MM.1S (cell line): ENCODE data around the gene IQUB.

Experiments
- DNase-seq: peaks from one replicate; pipeline ENCODE4 v3.0.0-alpha.2; 2015
- H2AFZ ChIP-seq: fragments of 300-600 bp; sonication (generic); 2 replicates; pipeline ENCODE4 v1.6.0; 2016; ENCODE audit warnings: antibody characterized with exemption, low read length
- H3F3A ChIP-seq: fragments of 300-600 bp; sonication (generic); 2 replicates; pipeline ENCODE4 v1.6.1; 2016; ENCODE audit warnings: mild to moderate bottlenecking, antibody characterized with exemption, low read length, moderate library complexity, mixed read lengths; ENCODE audit not compliant: insufficient read depth
- H3K27ac ChIP-seq: fragments of 300-600 bp; sonication (generic); 2 replicates; pipeline ENCODE4 v1.5.1; 2016; ENCODE audit warnings: mild to moderate bottlenecking, low read length
- H3K27me3 ChIP-seq: fragments of 300-600 bp; sonication (generic); replicated peaks from 2 replicates; pipeline ENCODE4 v1.6.0; 2016; ENCODE audit warnings: low read length; ENCODE audit not compliant: insufficient read depth
- H3K36me3 ChIP-seq: fragments of 300-600 bp; sonication (generic); replicated peaks from 2 replicates; pipeline ENCODE4 v1.6.1; 2016; ENCODE audit warnings: mild to moderate bottlenecking, low read length, mixed read lengths; ENCODE audit not compliant: insufficient read depth
- H3K4me1 ChIP-seq: fragments of 300-600 bp; sonication (generic); 2 replicates; pipeline ENCODE4 v1.6.1; 2016; ENCODE audit warnings: low read length, mixed read lengths
- H3K4me2 ChIP-seq: fragments of 300-600 bp; sonication (generic); 2 replicates; pipeline ENCODE4 v1.6.0; 2016; ENCODE audit warnings: low read depth, low read length
- H3K4me3 ChIP-seq: fragments of 300-600 bp; sonication (generic); 2 replicates; pipeline ENCODE4 v1.5.1; 2016; ENCODE audit warnings: low read length, mixed read lengths
- H3K79me2 ChIP-seq: fragments of 300-600 bp; sonication (generic); 2 replicates; pipeline ENCODE4 v1.6.1; 2016; ENCODE audit warnings: mixed run types, low read length, mixed read lengths
- H3K9ac ChIP-seq: fragments of 300-600 bp; sonication (generic); 2 replicates; pipeline ENCODE4 v1.6.1; 2016; ENCODE audit warnings: low read length, mixed read lengths
- H3K9me2 ChIP-seq: fragments of 300-600 bp; sonication (generic); replicated peaks from 2 replicates; pipeline ENCODE4 v1.6.1; 2016; ENCODE audit warnings: mild to moderate bottlenecking, low read length, mixed read lengths; ENCODE audit not compliant: insufficient read depth
- H3K9me3 ChIP-seq: fragments of 300-600 bp; sonication (generic); replicated peaks from 2 replicates; pipeline ENCODE4 v1.6.1; 2016; ENCODE audit warnings: mild to moderate bottlenecking, low read length, mixed read lengths; ENCODE audit not compliant: insufficient read depth
- H4K20me1 ChIP-seq: fragments of 300-600 bp; sonication (generic); 2 replicates; pipeline ENCODE4 v1.6.1; 2016; ENCODE audit warnings: mild to moderate bottlenecking, low read length, moderate library complexity, mixed read lengths; ENCODE audit not compliant: insufficient read depth
- EZH2 ChIP-seq: fragments of 300-600 bp; sonication (generic); optimal IDR thresholded peaks from 2 replicates; pipeline ENCODE3; 2017; ENCODE audit warnings: low read depth, mild to moderate bottlenecking, antibody characterized with exemption, low read length, mixed read lengths
- EZH2phosphoT487 ChIP-seq: fragments of 300-600 bp; sonication (generic); IDR thresholded peaks from 2 replicates; pipeline ENCODE4 v1.6.1; 2018; ENCODE audit warnings: antibody characterized with exemption, low read length
- TF ChIP-seq, protein P1 (sequence below): fragments of 300-600 bp; sonication (generic); IDR thresholded peaks from 2 replicates; pipeline ENCODE4 v1.5.1; 2016; ENCODE audit warnings: antibody characterized with exemption, low read length, mixed read lengths

IQUB gene

DNA sequence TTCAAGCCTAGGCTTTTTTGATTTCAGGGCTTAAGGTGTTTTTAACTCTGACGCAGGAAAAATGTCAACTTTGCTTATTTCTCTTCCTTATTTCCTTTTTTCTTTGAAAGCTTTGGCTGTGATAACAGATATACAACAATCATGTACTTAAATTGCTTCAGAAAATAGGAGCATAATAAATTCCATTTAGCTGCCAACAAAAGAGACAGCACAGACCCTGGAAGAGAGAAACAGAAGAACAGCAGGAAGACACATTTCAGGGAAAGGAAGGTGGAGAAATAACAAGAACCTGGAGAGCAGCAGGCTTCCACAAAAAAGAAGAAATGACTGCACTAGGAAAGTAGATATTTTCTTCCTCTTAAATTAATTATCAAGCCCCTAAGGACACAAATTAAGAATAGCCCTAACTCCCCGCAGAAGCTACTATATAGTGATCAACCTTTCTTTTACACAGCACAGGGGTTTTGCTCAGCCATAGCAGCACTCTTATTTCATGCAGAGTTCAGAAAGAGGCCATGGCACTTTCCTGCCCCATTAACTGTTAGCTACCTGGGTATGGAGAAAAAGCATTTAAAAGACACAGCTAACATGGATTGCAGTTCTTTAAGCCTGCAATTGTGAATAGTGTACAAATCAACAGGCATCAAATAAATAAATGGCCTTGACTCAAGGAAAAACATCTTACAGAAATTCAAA is 61.5 kb downstream of the IQUB start:
- Histone ChIP-seq H3K27me3 (no peaks in the 10 kb centered on the region), H4K20me1 (no peaks in the 10 kb centered on the region), H3K36me3 (no peaks in the 10 kb centered on the region), H3K9me3 (no peaks in the 10 kb centered on the region), H3K27ac (no peak overlapping the region), H3K4me1 (no peaks in the 10 kb centered on the region), H3K9me2 (no peaks in the 10 kb centered on the region), H3K4me2 (no peak overlapping the region), H2AFZ (no peak overlapping the region), H3K79me2 (no peaks in the 10 kb centered on the region), H3F3A (no peaks in the 10 kb centered on the region), H3K4me3 (no peak overlapping the region), H3K9ac (no peak overlapping the region)
- TF ChIP-seq, protein P1, sequence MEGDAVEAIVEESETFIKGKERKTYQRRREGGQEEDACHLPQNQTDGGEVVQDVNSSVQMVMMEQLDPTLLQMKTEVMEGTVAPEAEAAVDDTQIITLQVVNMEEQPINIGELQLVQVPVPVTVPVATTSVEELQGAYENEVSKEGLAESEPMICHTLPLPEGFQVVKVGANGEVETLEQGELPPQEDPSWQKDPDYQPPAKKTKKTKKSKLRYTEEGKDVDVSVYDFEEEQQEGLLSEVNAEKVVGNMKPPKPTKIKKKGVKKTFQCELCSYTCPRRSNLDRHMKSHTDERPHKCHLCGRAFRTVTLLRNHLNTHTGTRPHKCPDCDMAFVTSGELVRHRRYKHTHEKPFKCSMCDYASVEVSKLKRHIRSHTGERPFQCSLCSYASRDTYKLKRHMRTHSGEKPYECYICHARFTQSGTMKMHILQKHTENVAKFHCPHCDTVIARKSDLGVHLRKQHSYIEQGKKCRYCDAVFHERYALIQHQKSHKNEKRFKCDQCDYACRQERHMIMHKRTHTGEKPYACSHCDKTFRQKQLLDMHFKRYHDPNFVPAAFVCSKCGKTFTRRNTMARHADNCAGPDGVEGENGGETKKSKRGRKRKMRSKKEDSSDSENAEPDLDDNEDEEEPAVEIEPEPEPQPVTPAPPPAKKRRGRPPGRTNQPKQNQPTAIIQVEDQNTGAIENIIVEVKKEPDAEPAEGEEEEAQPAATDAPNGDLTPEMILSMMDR, result no peak
- TF ChIP-seq EZH2phosphoT487 (no peak), EZH2 (no peak)
- no peak for DNase-seq

DNA sequence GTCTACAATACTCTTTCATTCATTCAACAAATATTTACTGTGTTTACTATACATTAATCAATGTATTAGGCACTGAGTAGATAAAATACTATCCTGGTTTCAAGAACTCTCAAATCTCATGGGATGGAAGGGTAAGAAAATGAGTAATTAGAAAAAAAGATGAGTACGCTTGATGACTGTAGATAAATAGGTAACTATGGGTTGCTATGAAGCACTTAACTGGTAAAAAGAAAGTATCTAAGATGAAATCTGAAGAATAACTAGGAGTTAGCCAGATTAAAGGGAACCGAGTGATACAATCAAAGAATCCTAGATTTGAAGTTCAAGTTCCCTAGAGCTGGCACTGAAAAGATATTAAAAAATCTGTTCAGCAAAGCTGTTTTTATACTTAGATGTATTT is 62.1 kb downstream of the IQUB start:
- Histone ChIP-seq H2AFZ (no peak overlapping the region), H3K9me3 (no peaks in the 10 kb centered on the region), H3K4me1 (no peaks in the 10 kb centered on the region), H3K4me2 (no peak overlapping the region), H3K27me3 (no peaks in the 10 kb centered on the region), H3K27ac (no peak overlapping the region), H3F3A (no peaks in the 10 kb centered on the region), H3K79me2 (no peaks in the 10 kb centered on the region), H3K4me3 (no peak overlapping the region), H4K20me1 (no peaks in the 10 kb centered on the region), H3K36me3 (no peaks in the 10 kb centered on the region), H3K9me2 (no peaks in the 10 kb centered on the region), H3K9ac (no peak overlapping the region)
- TF ChIP-seq EZH2 (no peak), EZH2phosphoT487 (no peak)
- TF ChIP-seq, protein P1, result no peak
- no peak for DNase-seq

- H3K36me3 ChIP-seq, result no peaks in the 10 kb centered on the region
- no peaks in the 10 kb centered on the region for H3K27me3 ChIP-seq
- no peak for DNase-seq
- no peak overlapping the region for H3K27ac ChIP-seq
- H3F3A ChIP-seq, result no peaks in the 10 kb centered on the region
- no peak overlapping the region for H2AFZ ChIP-seq
- H3K9ac ChIP-seq, result no peak overlapping the region
- H3K4me1 ChIP-seq, result no peaks in the 10 kb centered on the region
- no peaks in the 10 kb centered on the region for H4K20me1 ChIP-seq
- TF ChIP-seq, protein P1, result no peak
- TF ChIP-seq EZH2, result no peak
- TF ChIP-seq EZH2phosphoT487, result no peak
- no peak overlapping the region for H3K4me2 ChIP-seq
- no peaks in the 10 kb centered on the region for H3K9me2 ChIP-seq
- no peaks in the 10 kb centered on the region for H3K9me3 ChIP-seq
- H3K79me2 ChIP-seq, result no peaks in the 10 kb centered on the region
- no peak overlapping the region for H3K4me3 ChIP-seq
These were observed 66.1 kb downstream of the IQUB start for GRCh38 chr7:123468303-123468702.
